Epithelial cell of esophagus (primary cell): ENCODE data around the gene ABLIM2.

Experiments
- DNase-seq: peaks from one replicate; pipeline ENCODE4 v3.0.0; 2010; ENCODE audit warnings: low read depth
- H3K4me3 ChIP-seq: 2 replicates; pipeline ENCODE4 v1.5.1; 2011; ENCODE audit warnings: mild to moderate bottlenecking, low read length, control low read depth
- TF ChIP-seq, protein P1 (sequence below): IDR thresholded peaks from 2 replicates; pipeline ENCODE4 v1.5.1; 2011; ENCODE audit warnings: low read depth, mild to moderate bottlenecking, low read length, control low read depth, inconsistent platforms; ENCODE audit not compliant: insufficient read depth; ENCODE audit errors: missing control alignments

ABLIM2 gene

DNA sequence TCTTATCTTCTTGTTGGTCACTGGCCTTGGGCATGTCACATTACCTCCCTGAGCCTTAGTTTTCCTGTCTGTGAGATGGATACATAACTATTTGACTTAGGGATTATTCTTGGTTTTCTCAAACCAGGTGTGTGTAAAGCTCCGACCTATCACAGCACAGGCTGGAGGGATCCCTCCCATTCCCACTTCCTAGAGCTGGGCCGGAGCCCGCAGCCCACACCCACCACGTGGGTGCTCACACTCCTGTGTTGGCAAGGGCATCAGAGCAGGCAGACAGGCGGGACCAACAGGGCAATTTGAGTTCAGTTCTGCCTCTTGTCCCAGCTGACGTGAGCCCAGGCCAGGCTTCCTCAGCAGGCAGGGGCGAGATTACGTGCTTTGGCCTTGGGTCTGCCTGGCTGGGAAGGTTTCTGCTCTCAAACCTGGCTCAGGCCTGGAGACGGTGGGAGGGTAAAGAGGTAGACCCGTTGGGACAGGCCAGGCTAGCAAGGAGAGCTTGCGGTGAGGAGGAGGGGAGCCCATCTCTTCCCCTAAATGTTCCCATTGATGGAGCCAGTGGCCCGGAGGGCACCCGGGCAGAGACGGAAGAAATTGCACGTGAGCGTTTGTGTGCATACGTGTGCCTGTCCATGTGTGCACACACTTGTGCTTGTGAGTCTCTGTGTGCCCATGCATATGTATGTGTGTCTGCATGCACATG, 39.7 kb upstream of the ABLIM2 start:
- TF ChIP-seq, protein P1, sequence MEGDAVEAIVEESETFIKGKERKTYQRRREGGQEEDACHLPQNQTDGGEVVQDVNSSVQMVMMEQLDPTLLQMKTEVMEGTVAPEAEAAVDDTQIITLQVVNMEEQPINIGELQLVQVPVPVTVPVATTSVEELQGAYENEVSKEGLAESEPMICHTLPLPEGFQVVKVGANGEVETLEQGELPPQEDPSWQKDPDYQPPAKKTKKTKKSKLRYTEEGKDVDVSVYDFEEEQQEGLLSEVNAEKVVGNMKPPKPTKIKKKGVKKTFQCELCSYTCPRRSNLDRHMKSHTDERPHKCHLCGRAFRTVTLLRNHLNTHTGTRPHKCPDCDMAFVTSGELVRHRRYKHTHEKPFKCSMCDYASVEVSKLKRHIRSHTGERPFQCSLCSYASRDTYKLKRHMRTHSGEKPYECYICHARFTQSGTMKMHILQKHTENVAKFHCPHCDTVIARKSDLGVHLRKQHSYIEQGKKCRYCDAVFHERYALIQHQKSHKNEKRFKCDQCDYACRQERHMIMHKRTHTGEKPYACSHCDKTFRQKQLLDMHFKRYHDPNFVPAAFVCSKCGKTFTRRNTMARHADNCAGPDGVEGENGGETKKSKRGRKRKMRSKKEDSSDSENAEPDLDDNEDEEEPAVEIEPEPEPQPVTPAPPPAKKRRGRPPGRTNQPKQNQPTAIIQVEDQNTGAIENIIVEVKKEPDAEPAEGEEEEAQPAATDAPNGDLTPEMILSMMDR, result no peak
- DNase-seq, result peak; percentile 64
- H3K4me3 ChIP-seq, result no peak overlapping the region

DNA sequence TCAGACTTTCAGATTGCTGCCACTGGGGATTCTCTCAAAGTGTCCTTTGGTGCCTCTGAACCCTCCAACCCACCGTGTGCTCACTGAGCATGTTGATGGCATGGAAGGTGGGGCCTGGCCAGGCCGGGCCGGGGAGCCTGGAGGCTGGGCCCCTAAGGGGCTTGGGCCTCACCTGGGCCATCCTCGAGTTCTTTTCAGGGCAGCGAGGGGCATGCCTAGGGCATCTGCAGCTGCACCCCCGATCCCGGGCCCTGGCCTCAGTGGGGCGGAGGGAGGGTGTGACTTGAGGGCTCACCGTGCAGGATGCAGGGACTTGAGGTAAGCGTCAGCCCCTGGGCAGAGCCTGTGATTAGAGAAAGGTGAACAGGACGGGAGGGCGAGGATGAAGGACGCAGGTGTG, 38.9 kb upstream of the ABLIM2 start:
- TF ChIP-seq, protein P1, result no peak

DNA sequence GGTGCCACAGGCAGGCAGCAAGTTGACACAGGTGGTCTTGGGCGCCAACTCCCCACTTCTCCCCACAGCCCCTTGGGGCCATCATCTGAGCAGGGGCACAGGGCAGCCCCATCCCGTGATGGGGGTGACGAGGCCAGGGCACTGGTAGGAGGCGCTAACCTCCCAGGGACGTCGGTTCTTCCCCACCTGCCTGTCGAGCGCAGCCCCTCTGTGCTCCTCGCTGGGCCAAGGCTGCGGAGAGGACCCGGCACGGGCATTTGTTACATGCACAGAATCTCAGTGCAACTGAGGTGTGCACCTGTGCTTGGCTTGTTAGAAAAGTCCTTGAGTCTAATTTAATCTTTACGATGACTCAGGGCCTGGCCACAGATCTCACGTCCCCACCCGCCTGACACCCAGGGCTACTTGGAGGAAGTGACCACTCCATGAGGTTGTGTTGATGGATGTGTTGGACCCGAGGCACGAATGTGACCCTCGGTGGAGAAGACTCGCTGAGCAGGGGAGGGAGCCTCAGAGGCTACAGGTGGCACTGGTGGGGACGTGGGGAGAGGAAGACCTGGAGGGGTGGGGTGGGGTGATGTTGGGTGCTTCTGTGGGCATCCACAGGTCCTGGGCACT, 37.3 kb upstream of the ABLIM2 start:
- no peak overlapping the region for H3K4me3 ChIP-seq
- no peak for DNase-seq
- TF ChIP-seq, protein P1, result no peak

More for the DNA sequence above, 38.9 kb upstream of the ABLIM2 start:
- no peak overlapping the region for H3K4me3 ChIP-seq
- no peak for DNase-seq

DNA sequence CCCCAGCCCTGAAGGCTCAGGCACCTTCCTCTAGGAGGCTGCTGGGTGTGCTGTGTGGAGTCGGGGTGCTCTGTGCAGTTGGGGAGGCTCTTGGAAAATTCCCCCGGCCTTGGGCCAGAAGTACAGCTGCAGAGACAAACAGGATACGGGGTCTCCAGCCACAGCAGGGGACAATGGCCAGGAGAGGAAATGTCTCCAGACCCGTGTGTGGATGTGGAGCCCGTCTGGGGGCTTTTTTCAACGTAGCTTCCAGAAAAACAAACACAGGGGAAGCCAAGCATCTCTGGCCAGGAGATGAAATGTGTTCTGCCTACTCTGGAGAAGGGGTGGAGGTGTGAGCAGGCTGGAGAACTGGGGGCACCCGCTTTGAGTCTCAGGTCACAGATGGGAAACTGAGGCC, 36.8 kb upstream of the ABLIM2 start:
- TF ChIP-seq, protein P1, result no peak
- H3K4me3 ChIP-seq, result no peak overlapping the region
- DNase-seq, result no peak

DNA sequence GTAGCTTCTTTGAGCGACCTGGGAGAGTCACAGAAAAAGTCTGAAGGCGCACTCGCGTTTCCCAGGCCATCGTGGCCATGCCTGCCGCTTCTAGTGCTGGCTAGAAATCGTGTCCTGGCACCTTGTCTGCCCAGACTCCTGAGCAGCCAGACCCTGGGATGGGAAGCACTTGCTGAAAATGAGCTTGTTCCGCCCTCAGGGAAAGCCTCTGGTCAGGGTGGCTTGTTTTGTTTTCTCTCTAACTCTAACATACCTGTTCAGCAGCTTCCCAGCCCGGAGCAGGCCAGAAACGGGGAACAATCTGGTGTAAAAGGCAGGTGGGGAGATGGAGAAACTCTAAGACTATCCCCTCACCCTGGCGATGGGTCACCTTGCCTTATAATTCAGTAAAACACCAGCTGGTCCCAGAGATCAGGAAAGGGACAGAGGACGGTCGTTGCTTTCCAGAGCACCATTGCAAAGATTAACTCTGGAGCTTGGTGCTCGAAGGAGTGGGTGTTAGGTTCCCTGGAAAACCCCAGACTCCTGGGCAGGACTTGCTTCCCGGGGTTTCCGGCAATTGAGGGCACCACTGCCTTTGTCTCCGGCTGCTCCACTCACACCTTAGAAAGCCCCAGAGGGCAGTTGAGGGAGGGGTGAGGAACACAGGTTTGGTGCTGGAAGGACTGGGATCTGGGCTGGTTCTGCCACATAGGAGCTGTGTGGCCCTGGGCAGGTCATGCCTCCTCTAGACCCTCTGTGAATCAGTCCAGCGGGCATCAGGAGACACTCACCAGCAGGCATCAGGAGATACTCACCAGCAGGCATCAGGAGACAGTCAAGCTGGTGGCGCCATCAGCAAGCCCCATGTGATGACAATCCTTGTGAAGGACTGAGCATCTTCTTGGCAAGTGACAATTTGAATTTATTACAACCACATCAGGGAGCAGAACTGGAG, 36.0 kb upstream of the ABLIM2 start:
- TF ChIP-seq, protein P1, result no peak
- DNase-seq, result no peak
- no peak overlapping the region for H3K4me3 ChIP-seq

DNA sequence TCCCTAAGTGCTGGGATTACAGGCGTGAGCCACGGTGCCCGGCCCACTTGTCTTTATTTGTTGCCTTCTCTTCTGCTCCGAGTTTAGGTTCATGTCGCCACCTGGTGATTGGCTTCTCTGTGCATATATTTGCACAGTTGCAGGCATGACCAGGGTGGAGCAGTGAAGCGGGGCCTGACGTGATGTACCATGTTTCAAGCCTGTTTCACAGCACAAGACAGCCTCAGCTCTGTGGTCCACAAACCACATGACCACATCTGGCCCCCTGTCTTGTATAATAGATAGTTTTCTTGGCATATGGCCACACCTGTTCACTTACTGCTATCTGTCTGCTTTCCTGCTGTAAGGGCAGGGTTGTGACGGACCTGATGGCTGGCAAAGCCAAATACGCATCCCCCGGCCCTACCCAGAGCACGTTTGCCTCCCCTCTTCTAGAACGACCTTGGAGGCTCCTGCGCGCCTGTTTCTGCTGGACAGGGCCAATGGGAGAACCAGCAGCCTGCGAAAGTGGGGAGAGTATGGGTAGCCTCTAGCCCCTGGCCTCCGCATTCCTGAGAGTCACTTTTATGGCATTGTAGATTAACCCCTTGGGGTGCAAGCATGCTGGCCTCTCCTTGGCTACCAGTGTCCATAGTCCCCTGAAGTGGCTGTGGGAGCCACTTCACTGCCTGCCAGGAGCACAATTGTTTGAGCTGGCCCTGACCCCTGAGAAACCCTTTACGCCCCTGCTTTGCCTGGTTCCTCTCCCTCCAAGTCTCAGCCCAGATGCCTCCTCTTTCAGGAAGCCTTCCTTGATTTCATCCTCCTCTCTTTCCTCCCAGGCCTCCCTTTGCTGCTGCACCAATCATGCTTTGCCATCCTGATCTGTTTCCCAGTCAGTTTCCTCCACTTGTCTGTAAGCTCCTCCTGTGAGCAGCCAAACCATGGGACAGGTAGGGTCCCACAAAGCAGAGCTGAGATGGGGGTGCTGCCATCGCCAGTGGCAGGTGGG, 34.4 kb upstream of the ABLIM2 start:
- no peak overlapping the region for H3K4me3 ChIP-seq
- DNase-seq, result peak; percentile 83
- TF ChIP-seq, protein P1, result peak; percentile 52
